Activated T-cell treated with anti-CD3 and anti-CD28 coated beads for 48 hours (primary cell): ENCODE measurements around the gene STPG1.
"Not testable (repeated sequence)": the region's sequence is repeated elsewhere in the genome, so short reads cannot be mapped to it uniquely, and the experiment has no call there.

ENCODE experiments used
- DNase-seq: peaks from one replicate; pipeline ENCODE4 v3.0.0-alpha.2; 2020; ENCODE audit warnings: low read depth

Gene STPG1

GRCh38 chr1:24413350-24414163 lies at the start of gene STPG1:
Gene STPG1 (minus strand): TSS chr1:24413782. CDS start chr1:24401388, 12,394 bp downstream.
- DNase-seq: peak; percentile 77

- DNase-seq: not testable (repeated sequence)
Observed at GRCh38 chr1:24462128-24462527, 48.5 kb upstream of the STPG1 start.

GRCh38 chr1:24459551-24460266 lies 46.1 kb upstream of the STPG1 start:
- DNase-seq: no peak

- no peak for DNase-seq
Observed at GRCh38 chr1:24457866-24458265, 44.3 kb upstream of the STPG1 start.

- DNase-seq: no peak
Observed at GRCh38 chr1:24455272-24455671, 41.7 kb upstream of the STPG1 start.

- no peak for DNase-seq
Observed at GRCh38 chr1:24454673-24455072, 41.1 kb upstream of the STPG1 start.

GRCh38 chr1:24452922-24453485 lies 39.4 kb upstream of the STPG1 start:
- no peak for DNase-seq

- no peak for DNase-seq
Observed at GRCh38 chr1:24451746-24452145, 38.2 kb upstream of the STPG1 start.

GRCh38 chr1:24450857-24451397 lies 37.3 kb upstream of the STPG1 start:
- no peak for DNase-seq

- no peak for DNase-seq
Observed at GRCh38 chr1:24450316-24450715, 36.7 kb upstream of the STPG1 start.

GRCh38 chr1:24446446-24446845 lies 32.9 kb upstream of the STPG1 start:
- not testable (repeated sequence) for DNase-seq

- DNase-seq: no peak
Observed at GRCh38 chr1:24443241-24443656, 29.7 kb upstream of the STPG1 start.

GRCh38 chr1:24442764-24443163 lies 29.2 kb upstream of the STPG1 start:
- no peak for DNase-seq

- no peak for DNase-seq
Observed at GRCh38 chr1:24441996-24442668, 28.6 kb upstream of the STPG1 start.

GRCh38 chr1:24441480-24441879 lies 27.9 kb upstream of the STPG1 start:
- no peak for DNase-seq

- no peak for DNase-seq
Observed at GRCh38 chr1:24440436-24440835, 26.9 kb upstream of the STPG1 start.

- DNase-seq: no peak
Observed at GRCh38 chr1:24438423-24438901, 24.9 kb upstream of the STPG1 start.

- DNase-seq: no peak
Observed at GRCh38 chr1:24437631-24438396, 24.2 kb upstream of the STPG1 start.

- DNase-seq: no peak
Observed at GRCh38 chr1:24435782-24436365, 22.3 kb upstream of the STPG1 start.

GRCh38 chr1:24427545-24427862 lies 13.9 kb upstream of the STPG1 start:
- no peak for DNase-seq
